GM19239 (cell line): Measurements from ENCODE around the gene FXN.
A peak's percentile ranks its signal among the peaks of the same experiment; 100 is the strongest.
"Not testable (repeated sequence)": the region's sequence is repeated elsewhere in the genome, so short reads cannot be mapped to it uniquely, and the experiment has no call there.

Experiments used
- DNase-seq: peaks from one replicate; pipeline ENCODE4 v3.0.0; 2011; ENCODE audit warnings: low spot score; ENCODE audit not compliant: insufficient read length
- FAIRE-seq: peaks from 2 replicates; lab custom pipeline; 2011; peaks lifted over from hg19 to GRCh38; lab: Jason Lieb, UNC

FXN gene

GRCh38 chr9:69035438-69036308 lies at the start of gene FXN:
Gene FXN (plus strand): TSS chr9:69035752. CDS start chr9:69035783, 31 bp downstream.
- FAIRE-seq: peak; percentile 72
- DNase-seq: peak; percentile 86

GRCh38 chr9:68986949-68987348 lies 48.6 kb upstream of the FXN start:
- DNase-seq, FAIRE-seq: not testable (repeated sequence)

GRCh38 chr9:68991457-68991856 lies 44.1 kb upstream of the FXN start:
- no peak for FAIRE-seq
- DNase-seq: no peak

DNA sequence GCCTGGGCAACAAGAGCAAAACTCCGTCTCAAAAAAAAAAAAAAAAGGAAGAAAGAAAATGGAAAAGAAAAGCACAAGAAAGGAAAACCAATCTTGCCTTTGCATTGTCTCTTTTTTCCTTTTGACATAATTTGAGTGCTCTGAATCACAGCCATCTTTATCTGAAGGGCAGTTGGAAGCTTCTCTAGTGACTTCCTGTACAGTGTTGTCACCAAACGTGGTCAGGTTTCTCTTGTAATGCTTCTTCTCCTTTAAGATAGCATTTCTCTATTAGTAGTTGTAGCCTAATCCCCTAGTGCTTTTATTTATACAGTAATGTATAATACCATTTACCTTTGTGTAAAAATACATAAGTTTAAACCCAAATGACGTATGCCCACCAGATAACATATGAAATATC lies 39.8 kb upstream of the FXN start:
- FAIRE-seq (peak; percentile 75), DNase-seq (no peak)

DNA sequence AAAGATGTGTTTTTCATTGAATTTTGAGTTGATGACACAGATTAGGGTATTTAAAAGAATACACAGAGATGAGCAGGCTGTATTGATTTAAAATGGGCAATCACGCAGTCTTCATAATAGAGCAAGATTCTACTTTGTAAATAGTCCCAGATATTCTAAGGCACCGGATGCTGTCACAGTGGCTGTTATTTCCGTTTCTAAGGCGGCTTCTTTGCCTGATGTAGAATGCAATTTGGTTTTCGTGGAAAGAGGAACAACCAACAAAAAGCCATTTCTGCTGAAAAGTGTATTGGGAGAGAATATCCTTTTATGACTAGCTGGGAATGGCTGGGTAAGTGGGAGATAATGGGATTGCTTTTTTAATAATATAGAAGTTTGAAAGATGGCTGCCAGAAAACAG lies 39.1 kb upstream of the FXN start:
- FAIRE-seq: peak; percentile 52
- DNase-seq: no peak

DNA sequence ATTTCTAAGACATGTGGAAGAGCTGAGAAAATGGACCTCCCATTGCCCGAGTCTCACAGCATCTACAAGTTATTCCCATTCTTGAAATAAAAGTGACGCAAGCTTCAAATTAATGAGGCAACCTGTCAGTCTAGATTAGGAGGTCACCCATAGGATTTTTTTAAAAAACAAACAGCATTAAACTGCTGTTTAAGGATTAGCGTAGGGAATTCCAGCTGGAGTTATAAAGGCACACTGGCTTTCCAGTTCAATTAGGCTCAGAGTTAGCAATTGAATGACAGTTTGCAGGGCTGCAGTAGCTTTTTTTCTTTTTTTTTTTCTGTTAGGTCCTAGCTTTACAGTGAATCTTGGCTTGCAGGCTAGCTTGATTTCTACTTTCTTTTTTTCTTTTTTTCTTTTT lies 37.9 kb upstream of the FXN start:
- DNase-seq (no peak), FAIRE-seq (no peak)

DNA sequence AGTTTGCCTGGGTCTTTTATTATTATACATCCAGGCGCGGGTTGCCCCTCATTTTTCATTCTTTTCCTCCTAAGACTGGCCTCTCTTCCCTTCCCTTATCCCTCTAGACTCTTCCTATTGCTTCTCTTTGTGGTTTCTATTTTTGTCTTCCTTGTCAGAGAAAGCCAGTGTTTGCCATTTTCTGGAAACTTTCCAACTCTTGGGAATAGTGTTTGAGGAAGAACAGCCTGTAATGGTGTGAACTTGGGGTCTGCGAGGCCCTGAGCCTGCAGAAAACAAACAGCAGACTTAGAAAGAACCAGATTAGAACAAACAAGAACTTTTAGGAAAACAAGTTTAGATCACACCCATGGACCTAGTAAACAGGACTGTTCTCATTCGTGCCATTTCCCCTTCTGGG lies 37.2 kb upstream of the FXN start:
- no peak for FAIRE-seq

DNA sequence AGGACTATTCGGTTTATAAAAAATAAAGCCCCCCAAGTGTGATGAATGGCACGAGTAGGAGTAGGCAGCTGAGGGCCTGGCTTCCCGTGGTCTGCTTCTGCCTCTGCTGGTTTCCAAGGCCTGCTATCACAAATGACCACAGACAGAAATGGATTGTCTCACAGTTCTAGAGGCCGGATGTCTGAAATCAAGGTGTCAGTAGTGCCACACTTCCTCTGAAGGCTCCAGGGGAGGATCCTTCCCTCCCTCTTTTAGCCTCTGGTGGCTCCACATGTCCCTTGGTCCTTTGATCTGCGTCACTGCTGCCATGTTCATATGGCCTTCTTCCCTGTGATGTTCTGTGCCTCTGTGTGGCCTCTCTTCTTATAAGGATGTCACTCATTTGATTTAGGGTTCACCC lies 36.7 kb upstream of the FXN start:
- FAIRE-seq: peak; percentile 86
- DNase-seq: no peak

More for the DNA sequence above, 37.2 kb upstream of the FXN start:
- DNase-seq: no peak

GRCh38 chr9:68999393-69000105 lies 36.0 kb upstream of the FXN start:
- FAIRE-seq: peak; percentile 100

GRCh38 chr9:69001921-69002320 lies 33.6 kb upstream of the FXN start:
- no peak for FAIRE-seq
- DNase-seq: no peak

More at GRCh38 chr9:68999393-69000105, 36.0 kb upstream of the FXN start:
- peak; percentile 56 for DNase-seq

- DNase-seq: no peak
- no peak for FAIRE-seq
Observed at GRCh38 chr9:69003051-69003450, 32.5 kb upstream of the FXN start.

DNA sequence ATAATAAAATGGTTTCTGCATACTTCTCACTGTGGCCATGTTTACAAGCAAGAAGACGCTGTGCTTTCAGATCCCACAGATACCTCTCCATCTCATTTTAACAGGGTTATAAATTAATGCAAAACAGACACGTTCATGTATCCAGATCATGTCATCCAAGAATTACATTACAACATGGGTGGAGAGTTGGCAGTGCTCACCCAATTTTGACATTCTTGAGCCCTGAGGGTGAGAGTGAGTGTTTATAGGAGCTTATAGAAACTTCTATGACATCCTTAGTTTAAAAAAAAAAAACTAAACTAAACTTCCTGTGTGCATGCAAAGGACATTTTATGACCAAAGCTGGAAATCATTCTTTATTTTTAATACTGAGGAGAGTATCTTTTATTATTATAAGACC lies 30.7 kb upstream of the FXN start:
- DNase-seq: no peak
- no peak for FAIRE-seq

DNA sequence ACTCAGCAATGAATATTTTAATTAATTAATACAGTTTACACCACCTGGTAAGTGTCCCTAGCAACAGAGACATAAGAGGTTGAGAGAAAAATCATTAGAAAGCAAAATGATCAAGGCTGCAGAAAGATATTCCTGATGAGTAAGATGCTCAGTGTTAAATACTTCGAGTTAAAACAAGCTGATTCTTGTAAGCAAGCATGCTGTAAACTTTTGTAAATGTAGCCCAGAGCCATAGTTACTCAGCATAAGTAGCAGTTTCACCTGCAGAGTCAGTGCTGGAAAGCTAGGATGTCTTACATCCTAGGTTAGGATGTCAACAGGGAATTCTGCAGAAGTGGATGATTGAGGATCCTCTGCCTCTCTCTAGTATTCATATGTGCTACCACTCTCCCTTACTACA lies 25.8 kb upstream of the FXN start:
- DNase-seq (no peak), FAIRE-seq (no peak)

DNA sequence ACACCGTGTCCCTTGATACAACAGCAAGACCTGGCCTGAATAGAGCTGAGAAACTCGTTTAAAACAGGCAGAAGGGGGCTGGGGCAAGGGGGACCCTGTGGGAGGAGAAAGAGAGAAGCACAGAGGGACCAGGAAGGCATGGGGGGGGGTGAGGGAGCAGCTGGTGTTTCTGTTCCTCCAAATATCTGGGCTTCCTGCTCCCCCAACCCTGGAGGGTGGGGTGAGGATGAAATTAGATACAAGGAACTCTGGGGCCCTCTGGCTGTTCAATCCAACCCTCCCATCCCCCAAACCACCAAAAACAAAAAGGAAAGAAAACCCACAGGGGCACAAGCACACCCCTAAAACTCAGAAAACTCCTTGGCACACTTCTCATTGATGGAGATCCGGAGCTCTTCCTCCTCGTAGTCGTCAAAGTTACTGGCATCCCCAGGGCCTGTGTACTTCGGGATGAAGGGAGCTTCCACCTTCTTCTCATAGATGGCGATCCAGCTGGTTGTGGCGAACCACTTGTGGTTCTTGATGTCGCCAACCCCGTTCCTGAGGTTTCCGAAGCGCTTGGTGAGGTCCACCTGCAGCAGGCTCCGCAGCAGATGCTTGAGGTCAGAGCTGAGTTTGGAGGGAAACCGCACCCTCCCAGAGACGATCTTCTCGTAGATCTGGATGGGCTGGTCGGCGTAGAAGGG lies 22.7 kb upstream of the FXN start:
- FAIRE-seq (peak; percentile 64), DNase-seq (no peak)

GRCh38 chr9:69013382-69013727 lies 22.2 kb upstream of the FXN start:
- FAIRE-seq (no peak), DNase-seq (no peak)

- no peak for FAIRE-seq
- DNase-seq: no peak
Observed at GRCh38 chr9:69014013-69014412, 21.5 kb upstream of the FXN start, which contains the start of gene PRKACG. Gene PRKACG (minus strand): TSS chr9:69014113. CDS start chr9:69014092, 21 bp downstream.

DNA sequence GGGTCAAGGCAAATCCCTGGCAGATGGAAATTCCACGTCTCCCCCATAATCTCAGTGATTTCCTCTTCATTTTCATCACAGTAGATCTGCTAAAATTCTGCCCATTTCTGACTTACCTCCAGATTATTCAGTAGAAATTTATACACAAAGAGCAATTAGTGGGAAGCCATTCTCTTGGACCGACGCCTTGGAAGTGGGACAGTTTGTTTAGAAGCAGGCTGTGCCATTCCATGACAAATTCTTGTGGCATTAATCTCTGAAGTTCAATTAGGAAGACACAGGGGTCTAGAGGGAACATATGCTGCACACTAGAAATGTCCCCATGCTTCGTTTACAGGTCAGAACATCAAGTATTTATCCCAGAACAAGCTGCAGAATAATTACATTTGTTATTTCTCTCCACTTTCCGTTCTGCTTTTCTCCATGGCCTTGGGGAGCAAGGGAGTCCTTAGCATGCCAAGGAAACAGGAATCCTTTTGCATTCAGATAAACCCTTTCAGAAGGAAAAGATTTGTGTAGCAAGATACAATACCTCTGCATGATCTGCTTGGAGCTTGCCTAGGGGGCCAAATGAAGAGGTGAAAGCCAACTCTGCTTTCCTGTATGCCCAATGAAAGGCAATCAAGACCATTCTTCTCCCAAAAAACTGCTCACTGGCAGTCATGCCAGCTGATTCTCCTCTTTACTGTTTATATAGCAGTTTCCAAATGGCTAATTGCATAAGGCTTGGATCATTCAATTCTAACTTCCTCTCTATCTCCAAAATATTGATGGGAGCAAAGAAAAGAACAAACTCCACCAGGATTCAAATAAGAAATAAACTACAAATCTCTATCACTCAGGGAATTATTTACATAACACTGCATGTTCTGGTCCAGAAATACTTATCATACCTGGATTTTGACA lies 19.1 kb upstream of the FXN start:
- FAIRE-seq (no peak), DNase-seq (no peak)

DNA sequence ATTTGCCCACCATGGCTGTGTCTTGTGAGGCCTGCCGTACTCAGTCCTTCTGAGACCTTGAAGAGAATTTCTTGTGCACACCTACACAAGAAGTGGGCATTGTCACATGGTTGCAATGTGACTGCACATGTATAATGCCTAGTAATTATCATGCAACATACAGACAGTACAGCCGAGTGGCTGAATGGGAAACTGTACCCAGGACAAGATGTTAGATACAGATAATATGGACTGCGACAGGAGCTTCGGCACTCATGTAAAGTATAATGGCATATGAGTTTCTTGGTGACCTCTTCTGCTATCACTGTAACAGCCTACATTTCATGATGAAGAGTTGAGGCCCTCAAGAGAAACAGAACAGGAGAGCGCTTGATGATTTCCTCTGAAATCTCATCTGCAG lies 16.8 kb upstream of the FXN start:
- DNase-seq (no peak), FAIRE-seq (no peak)

DNA sequence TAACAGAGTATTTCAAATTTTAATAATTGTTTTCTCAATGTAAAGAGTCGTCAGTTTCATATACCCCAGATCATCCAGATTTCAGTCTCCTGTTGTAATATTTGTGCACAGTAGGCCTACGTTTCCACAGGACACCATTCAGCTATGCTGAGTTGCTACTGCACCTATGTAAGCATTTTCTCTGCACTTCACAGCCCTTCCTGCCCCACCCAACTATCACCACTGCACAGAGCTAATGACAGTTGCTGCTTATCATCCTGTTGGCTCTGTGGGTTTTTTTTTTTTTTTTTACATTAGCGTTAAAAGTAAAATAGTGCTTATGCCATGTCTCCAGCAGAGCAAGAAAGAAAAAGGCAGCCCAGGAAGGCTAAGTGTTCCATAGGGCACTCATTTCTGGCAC lies 15.7 kb upstream of the FXN start:
- DNase-seq: no peak
- no peak for FAIRE-seq
